ENCODE measurements around the gene YRDC. TPM values are rescaled to one million over a fixed set of nuclear protein-coding genes. Genes with fewer than 3 reads are reported as not detected.

Gene YRDC
- total and polyA plus RNA-seq, 2 of the 13 experiments (the other 11 are each of a cell fraction or from before 2014, with no cell fraction given): 27.5 to 29.2 TPM

GRCh38 chr1:37807555-37808368 is at the start of gene YRDC, which contains the start of gene C1orf122 (continued):
- TF ChIP-seq TRAFD1 (CRISPR knock-in tag; IDR thresholded peaks at IDR 0.05; ENCODE audit: borderline replicate concordance) (no peak), ZNF83 (CRISPR knock-in tag; IDR thresholded peaks at IDR 0.05; ENCODE audit: borderline replicate concordance) (no peak), ZBTB10 (CRISPR knock-in tag; IDR thresholded peaks at IDR 0.05; ENCODE audit: borderline replicate concordance) (peak; percentile 76; the same call in 1 of the 2 replicates), HOXD1 (CRISPR knock-in tag; IDR thresholded peaks at IDR 0.05) (no peak), HNRNPK (IDR thresholded peaks at IDR 0.05; ENCODE audit: low read depth, low read length, poor library complexity, severe bottlenecking) (peak; percentile 44), ZFX (CRISPR knock-in tag; IDR thresholded peaks at IDR 0.05; ENCODE audit: low read depth) (peak; percentile 90), TGIF2 (CRISPR knock-in tag; IDR thresholded peaks at IDR 0.05) (0 out of 2 replicates have a peak, but pooled peaks have one; percentile 2), TBX2 (CRISPR knock-in tag; IDR thresholded peaks at IDR 0.05; ENCODE audit: borderline replicate concordance) (peak; percentile 47; the same call in 1 of the 2 replicates), NPAS2 (CRISPR knock-in tag; IDR thresholded peaks at IDR 0.05; ENCODE audit: borderline replicate concordance) (no peak), RAD21 (CRISPR knock-in tag; IDR thresholded peaks at IDR 0.05) (peak; percentile 40; the same call in 1 of the 2 replicates), ATF7-NPFF (CRISPR knock-in tag; IDR thresholded peaks at IDR 0.05; ENCODE audit: low read depth) (0 out of 2 replicates have a peak, but pooled peaks have one; percentile 52), LCORL (IDR thresholded peaks at IDR 0.05) (no peak), LCORL (CRISPR knock-in tag; IDR thresholded peaks at IDR 0.05) (no peak), ZBTB38 (CRISPR knock-in tag; IDR thresholded peaks at IDR 0.05) (no peak), PRPF4 (IDR thresholded peaks at IDR 0.05; ENCODE audit: low read depth, low read length, poor library complexity, severe bottlenecking) (no peak), AGO2 (optimal IDR thresholded peaks at IDR 0.05; ENCODE audit: low read depth, low read length) (peak; percentile 89), RBFOX2 (IDR thresholded peaks at IDR 0.05; ENCODE audit: low read depth, low read length) (peak; percentile 98), FOXA3 (CRISPR knock-in tag; IDR thresholded peaks at IDR 0.05) (no peak)

Data from HepG2 (cell line).